H1 (cell line): Measurements from ENCODE around the gene DGKI. TPM values are rescaled to one million over a fixed set of nuclear protein-coding genes. Genes with fewer than 3 reads are reported as not detected.

Experiments used
- ASH2L ChIP-seq: fragments of 200-600, 300-600 bp; sonication (generic); IDR thresholded peaks from one replicate; pipeline ENCODE4 v1.7.1; 2017; ENCODE audit warnings: low read length
- GTF2F1 ChIP-seq: IDR thresholded peaks from 2 replicates; pipeline ENCODE4 v1.6.1; 2012; ENCODE audit warnings: low read depth, low read length, improper control_type of control experiment, borderline replicate concordance
- HDAC2 ChIP-seq, 2 experiments: fragments of 300-600 bp in 1 of 2; sonication (generic) in 1 of 2; IDR thresholded peaks; 2 replicates each; pipeline ENCODE4 v1.6.1; 2011 to 2012; ENCODE audit warnings: low read depth in 2 of 2, low read length in 2 of 2, mild to moderate bottlenecking in 2 of 2, moderate library complexity in 2 of 2, borderline replicate concordance in 1 of 2, inconsistent platforms in 1 of 2
- KDM4A ChIP-seq: IDR thresholded peaks from one replicate; pipeline ENCODE4 v1.7.1; 2012; ENCODE audit warnings: low read depth, mild to moderate bottlenecking, moderate library complexity, low read length, inconsistent platforms; ENCODE audit not compliant: severe bottlenecking
- POLR2AphosphoS5 ChIP-seq: IDR thresholded peaks from 2 replicates; pipeline ENCODE4 v1.6.1; 2011; ENCODE audit warnings: low read depth, low read length
- SP4 ChIP-seq: IDR thresholded peaks from 2 replicates; pipeline ENCODE4 v1.6.1; 2012; ENCODE audit warnings: low read length, inconsistent platforms
- TCF12 ChIP-seq: IDR thresholded peaks from 2 replicates; pipeline ENCODE4 v1.6.1; 2011; ENCODE audit warnings: low read depth, mild to moderate bottlenecking, low read length
- YY1 ChIP-seq: IDR thresholded peaks from 2 replicates; pipeline ENCODE4 v1.6.1; 2011; ENCODE audit warnings: low read depth, mild to moderate bottlenecking, low read length
- polyA plus RNA-seq, 7 experiments: library from polyadenylated mRNA; depleted of rRNA in 3 of 7; stranded (reverse) in 5 of 7; unstranded in 2 of 7; fragments of >200 nt in 5 of 7; fragments of 200-250 nt in 2 of 7; gene quantifications; 1 replicate in 5 of 7; 2 replicates in 1 of 7; 4 replicates in 1 of 7; pipeline versions ENCODE4 v1.2.1 to v1.2.3, GENCODE V29; 2011 to 2013; ENCODE audit warnings: missing spikeins in 2 of 7, mixed read lengths in 2 of 7
- total RNA-seq: library from RNA; stranded (reverse); fragmentation: NEBNext Ultra II Directional; extraction: Animal tissue kit (Norgen Biotek cat#: 25700); gene quantifications from 2 replicates; pipeline ENCODE4 v1.2.1, GENCODE V29; 2021

The DGKI gene
- total and polyA plus RNA-seq, 2 of the 8 experiments (the other 6 are each of a cell fraction or from before 2014, with no cell fraction given), result 0.20 to 0.71 TPM

DNA sequence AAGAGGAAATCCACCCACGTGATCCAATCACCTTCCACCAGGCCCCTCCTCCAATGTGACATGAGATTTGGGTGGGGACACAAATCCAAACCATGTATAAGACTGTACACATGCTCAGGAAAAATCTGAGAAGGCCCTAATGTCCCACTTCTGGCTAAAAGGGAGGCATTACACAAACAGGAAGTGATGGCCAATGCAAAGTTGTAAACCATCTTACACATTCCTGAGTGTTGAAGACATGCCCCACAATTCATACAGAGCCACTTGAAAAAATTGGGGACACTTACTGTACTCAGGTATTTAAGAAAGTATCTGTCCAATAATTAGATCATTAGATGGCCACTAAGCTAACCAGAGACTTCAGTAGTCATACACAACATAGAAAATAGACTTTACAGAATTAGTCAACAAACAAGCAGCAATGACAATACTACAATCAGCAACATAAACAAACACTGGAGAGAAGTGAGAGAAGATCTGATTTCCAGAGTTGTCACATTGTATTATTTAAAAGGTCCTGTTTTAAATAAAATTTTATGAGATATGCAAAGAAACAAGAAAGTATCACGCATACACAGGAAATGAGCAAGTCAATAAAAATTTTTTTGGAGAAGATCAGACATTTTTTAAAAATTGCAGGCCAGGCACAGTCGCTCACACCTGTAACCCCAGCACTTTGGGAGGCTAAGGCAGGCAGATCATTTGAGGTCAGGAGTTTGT is 143.3 kb downstream of the DGKI start (continued):
- no peak for TF ChIP-seq YY1
- no peak for TF ChIP-seq TCF12
- TF ChIP-seq KDM4A, result no peak
- no peak for TF ChIP-seq HDAC2 (IDR thresholded peaks at IDR 0.05; ENCODE audit: borderline replicate concordance in 1 of 2, low read depth in 2 of 2, low read length in 2 of 2)
- no peak for TF ChIP-seq GTF2F1
- no peak for TF ChIP-seq POLR2AphosphoS5
- no peak for TF ChIP-seq ASH2L
- TF ChIP-seq SP4, result no peak
